Measurements from ENCODE around the gene VPS11.

The VPS11 gene

DNA sequence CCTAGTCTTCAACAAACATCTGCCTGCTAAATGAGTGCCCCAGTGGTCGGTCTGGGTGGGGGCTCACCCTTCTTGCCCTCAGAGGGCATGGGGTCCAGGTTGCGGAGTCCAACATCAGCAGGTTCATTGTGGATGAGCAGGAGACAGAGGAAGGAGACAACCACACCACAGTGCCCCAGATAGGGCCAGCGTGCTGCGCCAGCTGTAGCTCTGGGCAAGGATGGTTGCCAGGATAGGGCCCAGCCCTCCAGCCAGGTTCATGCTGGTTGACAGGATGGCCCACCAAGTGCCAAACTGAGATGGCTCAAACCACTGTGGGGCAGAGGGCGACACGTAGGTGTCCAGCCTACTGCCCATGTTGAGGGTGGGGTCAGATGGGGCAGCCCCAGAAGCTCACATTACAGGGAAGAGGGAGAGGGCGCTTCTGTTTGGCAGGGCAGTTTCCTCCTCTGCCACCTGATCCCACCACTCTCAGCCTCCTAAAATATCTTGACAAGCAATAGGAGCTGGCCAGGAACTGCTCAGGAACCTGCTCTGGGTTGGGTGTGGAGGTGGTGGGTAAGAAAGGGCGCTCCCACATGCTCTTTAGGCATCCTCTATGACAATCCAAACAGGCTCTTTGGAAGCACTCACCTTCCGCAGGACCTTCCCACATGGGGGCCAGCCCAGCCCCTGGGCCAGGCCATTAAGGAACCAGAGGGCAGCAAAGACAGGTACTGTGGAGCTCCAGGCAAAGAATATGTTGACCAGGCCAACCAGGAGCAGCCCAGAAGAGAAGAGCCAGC, 39.9 kb upstream of the VPS11 start:
- TF ChIP-seq, protein P1, sequence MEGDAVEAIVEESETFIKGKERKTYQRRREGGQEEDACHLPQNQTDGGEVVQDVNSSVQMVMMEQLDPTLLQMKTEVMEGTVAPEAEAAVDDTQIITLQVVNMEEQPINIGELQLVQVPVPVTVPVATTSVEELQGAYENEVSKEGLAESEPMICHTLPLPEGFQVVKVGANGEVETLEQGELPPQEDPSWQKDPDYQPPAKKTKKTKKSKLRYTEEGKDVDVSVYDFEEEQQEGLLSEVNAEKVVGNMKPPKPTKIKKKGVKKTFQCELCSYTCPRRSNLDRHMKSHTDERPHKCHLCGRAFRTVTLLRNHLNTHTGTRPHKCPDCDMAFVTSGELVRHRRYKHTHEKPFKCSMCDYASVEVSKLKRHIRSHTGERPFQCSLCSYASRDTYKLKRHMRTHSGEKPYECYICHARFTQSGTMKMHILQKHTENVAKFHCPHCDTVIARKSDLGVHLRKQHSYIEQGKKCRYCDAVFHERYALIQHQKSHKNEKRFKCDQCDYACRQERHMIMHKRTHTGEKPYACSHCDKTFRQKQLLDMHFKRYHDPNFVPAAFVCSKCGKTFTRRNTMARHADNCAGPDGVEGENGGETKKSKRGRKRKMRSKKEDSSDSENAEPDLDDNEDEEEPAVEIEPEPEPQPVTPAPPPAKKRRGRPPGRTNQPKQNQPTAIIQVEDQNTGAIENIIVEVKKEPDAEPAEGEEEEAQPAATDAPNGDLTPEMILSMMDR (IDR thresholded peaks at IDR 0.05; ENCODE audit: low read depth, low read length): no peak
- TF ChIP-seq POLR2A (IDR thresholded peaks at IDR 0.05; ENCODE audit: extremely low read depth, insufficient read length): no peak
- TF ChIP-seq MYC (IDR thresholded peaks at IDR 0.05; ENCODE audit: low read depth, low read length): no peak
- TF ChIP-seq, protein P2, sequence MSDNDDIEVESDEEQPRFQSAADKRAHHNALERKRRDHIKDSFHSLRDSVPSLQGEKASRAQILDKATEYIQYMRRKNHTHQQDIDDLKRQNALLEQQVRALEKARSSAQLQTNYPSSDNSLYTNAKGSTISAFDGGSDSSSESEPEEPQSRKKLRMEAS (IDR thresholded peaks at IDR 0.05; ENCODE audit: low read depth, low read length): no peak
- no peak for DNase-seq (ENCODE audit: low read depth)
- no peak overlapping the region for H3K4me3 ChIP-seq (ENCODE audit: low read depth, low read length)

DNA sequence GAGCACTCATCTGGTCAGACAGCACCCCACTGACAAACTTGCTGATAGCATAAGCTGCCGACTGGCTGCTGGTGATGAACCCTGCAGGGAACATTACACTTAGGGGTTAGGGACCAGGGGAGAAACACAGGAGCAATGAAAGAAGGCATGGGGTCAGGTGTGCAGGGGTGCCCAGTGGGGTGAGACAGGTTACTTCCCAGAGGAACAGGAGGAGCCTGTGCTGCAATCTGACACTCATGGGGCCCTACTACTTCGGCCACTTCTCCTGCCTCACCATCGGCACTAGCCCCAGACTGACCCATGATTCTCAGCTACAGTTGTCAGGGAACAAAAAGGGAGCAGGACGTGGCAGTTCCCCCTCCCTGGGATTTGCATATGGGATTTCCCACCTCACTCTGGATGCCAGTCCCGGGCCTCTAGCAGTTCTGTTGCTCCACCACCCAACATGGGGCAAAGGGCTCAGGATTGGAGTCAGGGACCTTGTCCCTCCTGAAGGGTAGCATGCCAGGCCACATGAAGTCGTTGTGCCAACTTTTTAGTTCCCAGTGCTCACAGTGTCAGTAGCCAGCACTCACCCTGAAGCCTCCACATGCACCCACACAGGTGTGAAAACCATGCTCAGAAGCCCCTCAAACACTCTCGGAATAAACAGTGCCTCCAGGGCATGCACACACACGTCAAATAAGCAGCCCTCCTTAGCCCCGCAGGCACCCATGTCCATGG, 39.1 kb upstream of the VPS11 start:
- H3K4me3 ChIP-seq (ENCODE audit: low read depth, low read length): no peak overlapping the region
- DNase-seq (ENCODE audit: low read depth): no peak
- TF ChIP-seq, protein P2 (IDR thresholded peaks at IDR 0.05; ENCODE audit: low read depth, low read length): no peak
- TF ChIP-seq, protein P1 (IDR thresholded peaks at IDR 0.05; ENCODE audit: low read depth, low read length): no peak
- TF ChIP-seq POLR2A (IDR thresholded peaks at IDR 0.05; ENCODE audit: extremely low read depth, insufficient read length) (no peak), MYC (IDR thresholded peaks at IDR 0.05; ENCODE audit: low read depth, low read length) (no peak)

DNA sequence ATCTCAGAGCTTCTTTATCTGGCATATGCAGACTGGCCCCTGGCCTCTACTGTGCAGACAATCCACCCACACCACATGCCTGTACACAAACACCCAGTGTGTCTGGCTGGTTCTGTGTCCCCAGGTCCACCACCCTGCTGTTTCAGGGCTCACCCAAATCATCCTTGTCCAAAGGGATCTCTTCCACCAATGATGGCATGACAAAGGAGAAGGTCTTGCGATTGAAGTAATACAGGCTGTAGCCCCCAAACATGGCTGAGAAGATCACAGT, 38.6 kb upstream of the VPS11 start:
- peak overlapping the region; percentile 21 for H3K4me3 ChIP-seq (ENCODE audit: low read depth, low read length)
- no peak for DNase-seq (ENCODE audit: low read depth)
- TF ChIP-seq POLR2A (IDR thresholded peaks at IDR 0.05; ENCODE audit: extremely low read depth, insufficient read length) (no peak), MYC (IDR thresholded peaks at IDR 0.05; ENCODE audit: low read depth, low read length) (no peak)
- TF ChIP-seq, protein P1 (IDR thresholded peaks at IDR 0.05; ENCODE audit: low read depth, low read length): no peak
- TF ChIP-seq, protein P2 (IDR thresholded peaks at IDR 0.05; ENCODE audit: low read depth, low read length): no peak

DNA sequence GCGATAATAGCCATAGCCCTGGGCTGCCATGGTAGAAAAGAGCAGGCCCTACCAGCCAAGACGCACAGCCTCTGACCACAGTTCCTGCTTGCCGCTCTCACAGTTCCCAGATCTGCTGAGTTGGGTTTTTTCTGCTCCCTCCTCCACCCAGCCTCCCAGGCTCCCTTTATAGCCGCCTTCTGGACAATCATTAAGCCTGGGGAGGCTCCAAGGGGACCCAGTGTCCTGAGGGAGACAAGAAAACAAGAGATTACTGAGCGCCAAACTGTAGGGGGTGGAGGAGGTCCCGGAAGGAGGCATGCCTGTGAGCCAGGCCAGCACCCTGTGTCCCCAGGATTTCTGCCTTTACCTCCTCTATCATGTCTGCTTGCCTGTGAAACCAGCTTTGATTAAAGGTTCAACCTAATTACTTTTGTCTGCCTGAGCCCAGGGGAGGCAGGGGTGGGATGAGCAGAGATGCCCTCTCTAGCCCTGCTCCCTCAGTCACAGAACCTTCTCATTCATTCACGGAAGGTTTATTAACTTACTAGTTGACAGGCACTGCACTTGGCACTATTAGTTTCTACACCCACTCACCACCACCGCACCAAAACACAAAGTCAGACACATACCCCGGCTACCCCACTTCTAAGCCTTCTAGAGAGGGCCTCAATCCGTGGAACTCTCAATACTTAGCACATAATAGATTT, 38.1 kb upstream of the VPS11 start:
- peak; percentile 43 for DNase-seq (ENCODE audit: low read depth)
- TF ChIP-seq, protein P2 (IDR thresholded peaks at IDR 0.05; ENCODE audit: low read depth, low read length): no peak
- TF ChIP-seq POLR2A (IDR thresholded peaks at IDR 0.05; ENCODE audit: extremely low read depth, insufficient read length) (no peak), MYC (IDR thresholded peaks at IDR 0.05; ENCODE audit: low read depth, low read length) (no peak)
- TF ChIP-seq, protein P1 (IDR thresholded peaks at IDR 0.05; ENCODE audit: low read depth, low read length): no peak
- peak overlapping the region; percentile 86 for H3K4me3 ChIP-seq (ENCODE audit: low read depth, low read length)

DNA sequence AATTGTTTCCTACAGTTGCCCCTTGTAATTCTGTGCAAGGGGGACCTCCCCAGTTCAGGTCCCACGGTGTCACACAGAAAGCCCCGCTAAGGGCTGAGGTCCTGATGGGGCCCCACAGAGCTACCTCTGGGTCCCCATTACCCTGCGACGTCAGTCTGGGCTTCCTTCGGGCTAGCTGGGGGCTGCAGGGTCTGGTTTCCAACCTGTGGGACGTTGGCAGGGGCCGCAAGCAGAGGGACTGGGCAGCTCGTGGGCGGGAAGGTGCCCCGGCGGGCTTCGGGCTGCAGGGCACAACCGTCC, 37.6 kb upstream of the VPS11 start:
- peak overlapping the region; percentile 86 for H3K4me3 ChIP-seq (ENCODE audit: low read depth, low read length)
- DNase-seq (ENCODE audit: low read depth): no peak
- TF ChIP-seq MYC (IDR thresholded peaks at IDR 0.05; ENCODE audit: low read depth, low read length): no peak
- no peak for TF ChIP-seq POLR2A (IDR thresholded peaks at IDR 0.05; ENCODE audit: extremely low read depth, insufficient read length)
- TF ChIP-seq, protein P1 (IDR thresholded peaks at IDR 0.05; ENCODE audit: low read depth, low read length): no peak
- TF ChIP-seq, protein P2 (IDR thresholded peaks at IDR 0.05; ENCODE audit: low read depth, low read length): no peak

All from NB4 (cell line).